HEK293 (cell line): Measurements from ENCODE around the gene C1orf35.

ENCODE experiments used
- CTCF ChIA-PET: fragments of 350-600 bp; formaldehyde crosslinking; extraction: SDS; loops from one replicate; lab custom pipeline; 2021; ENCODE audit warnings: antibody characterized with exemption; lab: Yijun Ruan, JAX
- POLR2A ChIA-PET: fragments of 300-600 bp; formaldehyde crosslinking; extraction: SDS; loops from one replicate; lab custom pipeline; 2020; ENCODE audit warnings: antibody characterized with exemption, inconsistent platforms; lab: Yijun Ruan, JAX
- H3K27ac ChIP-seq: fragments of 200-500 bp; sonication (Bioruptor generic); 2 replicates; pipeline ENCODE4 v1.5.1; 2014; ENCODE audit warnings: low read depth, low read length, control low read depth, inconsistent platforms; ENCODE audit errors: extremely low read depth
- H3K36me3 ChIP-seq, 2 experiments: fragments of 200-500 bp in 1 of 2; sonication (Bioruptor generic) in 1 of 2; 1 replicate in 1 of 2; 2 replicates in 1 of 2; pipeline ENCODE4 v1.5.1; 2014 to 2017; ENCODE audit warnings: inconsistent platforms in 2 of 2, low read length in 2 of 2; ENCODE audit not compliant: control insufficient read depth in 2 of 2, insufficient read depth in 1 of 2
- H3K4me1 ChIP-seq: fragments of 200-500 bp; sonication (Bioruptor generic); 2 replicates; pipeline ENCODE4 v1.5.1; 2014; ENCODE audit warnings: mild to moderate bottlenecking, low read length, inconsistent platforms; ENCODE audit not compliant: control insufficient read depth, insufficient read depth
- H3K4me3 ChIP-seq: 2 replicates; pipeline ENCODE4 v1.5.1; 2011; ENCODE audit warnings: low read depth, mild to moderate bottlenecking, control low read depth, low read length, moderate library complexity
- H3K9me3 ChIP-seq: fragments of 200-500 bp; sonication (Bioruptor generic); 2 replicates; pipeline ENCODE4 v1.5.1; 2014; ENCODE audit warnings: low read depth, low read length, inconsistent platforms; ENCODE audit not compliant: control insufficient read depth, insufficient read depth
- KLF1 ChIP-seq: fragments of 450-650 bp; formaldehyde crosslinking; IDR thresholded peaks from 2 replicates; pipeline ENCODE4 v1.5.1; 2016; ENCODE audit warnings: missing biosample characterization, missing genetic modification characterization
- SP2 ChIP-seq: fragments of 450-650 bp; formaldehyde crosslinking; IDR thresholded peaks from 2 replicates; pipeline ENCODE4 v1.5.1; 2016; ENCODE audit warnings: missing biosample characterization, missing genetic modification characterization
- YY1 ChIP-seq: fragments of 450-650 bp; formaldehyde crosslinking; IDR thresholded peaks from 2 replicates; pipeline ENCODE4 v1.5.1; 2018; ENCODE audit warnings: missing biosample characterization, missing genetic modification characterization
- ZIC2 ChIP-seq: fragments of 450-650 bp; formaldehyde crosslinking; IDR thresholded peaks from 2 replicates; pipeline ENCODE4 v1.5.1; 2016; ENCODE audit warnings: missing biosample characterization, missing genetic modification characterization
- ZNF214 ChIP-seq: fragments of 450-650 bp; formaldehyde crosslinking; IDR thresholded peaks from 2 replicates; pipeline ENCODE4 v1.5.1; 2017; ENCODE audit warnings: missing biosample characterization, mild to moderate bottlenecking, missing genetic modification characterization, borderline replicate concordance
- ZNF302 ChIP-seq: fragments of 450-650 bp; formaldehyde crosslinking; IDR thresholded peaks from 2 replicates; pipeline ENCODE4 v1.5.1; 2016; ENCODE audit warnings: missing biosample characterization, missing genetic modification characterization, low read depth
- ZNF501 ChIP-seq: fragments of 450-650 bp; formaldehyde crosslinking; IDR thresholded peaks from 2 replicates; pipeline ENCODE4 v1.5.1; 2016; ENCODE audit warnings: missing biosample characterization, missing genetic modification characterization
- ZNF561 ChIP-seq: fragments of 450-650 bp; IDR thresholded peaks from 2 replicates; pipeline ENCODE4 v1.5.1; 2018; ENCODE audit warnings: missing biosample characterization, missing genetic modification characterization, borderline replicate concordance
- ZSCAN16 ChIP-seq: fragments of 450-650 bp; formaldehyde crosslinking; IDR thresholded peaks from 2 replicates; pipeline ENCODE4 v1.5.1; 2016; ENCODE audit warnings: missing biosample characterization, missing genetic modification characterization
- ZXDB ChIP-seq: fragments of 450-650 bp; formaldehyde crosslinking; IDR thresholded peaks from 2 replicates; pipeline ENCODE4 v1.5.1; 2016; ENCODE audit warnings: missing biosample characterization, missing genetic modification characterization
- TF ChIP-seq, protein P1 (sequence below): fragments of 450-650 bp; formaldehyde crosslinking; optimal IDR thresholded peaks from 2 replicates; pipeline ENCODE3; 2016; ENCODE audit warnings: missing biosample characterization, mild to moderate bottlenecking, missing genetic modification characterization
- TF ChIP-seq, protein P2 (sequence below): fragments of 450-650 bp; formaldehyde crosslinking; IDR thresholded peaks from 2 replicates; pipeline ENCODE4 v1.5.1; 2016; ENCODE audit warnings: missing biosample characterization, missing genetic modification characterization
- TF ChIP-seq, protein P3 (sequence below): fragments of 450-650 bp; formaldehyde crosslinking; IDR thresholded peaks from 2 replicates; pipeline ENCODE4 v1.5.1; 2017; ENCODE audit warnings: missing biosample characterization, missing genetic modification characterization
- TF ChIP-seq, protein P4 (sequence below): fragments of 450-650 bp; formaldehyde crosslinking; IDR thresholded peaks from 2 replicates; pipeline ENCODE4 v1.5.1; 2016; ENCODE audit warnings: missing biosample characterization, missing genetic modification characterization, borderline replicate concordance

Gene C1orf35

DNA sequence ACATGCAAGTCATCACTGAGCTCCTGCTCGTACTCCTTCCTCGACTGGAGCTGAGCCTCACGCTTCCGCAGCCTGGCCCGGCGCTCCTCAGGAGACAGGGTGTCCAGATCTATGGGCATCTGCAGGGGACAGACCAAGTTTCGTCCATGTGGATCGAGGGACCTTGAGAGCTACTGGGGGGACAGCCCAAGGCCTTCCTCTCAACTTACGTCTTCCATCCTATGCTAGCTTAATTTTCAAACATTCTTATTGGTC lies 3.6 kb upstream of the C1orf35 start:
- CTCF ChIA-PET: interaction anchor here (1.0 to 9.9 kb wide), 3 partner anchors 24 to 107 kb away, joined by 3 to 57 read pairs (median 4); no protein-coding TSS in a partner anchor
- Histone ChIP-seq H3K4me3 (no peak overlapping the region), H3K27ac (no peak overlapping the region), H3K4me1 (peaks cover 3% of the 10 kb centered on the region; the same call in 1 of the 2 replicates), H3K9me3 (no peaks in the 10 kb centered on the region), H3K36me3 (peaks cover 6 to 33% of the 10 kb centered on the region in 2 experiments)
- TF ChIP-seq ZSCAN16 (tag by site-specific recombination) (no peak), ZNF214 (tag by site-specific recombination) (no peak)
- TF ChIP-seq, protein P1, sequence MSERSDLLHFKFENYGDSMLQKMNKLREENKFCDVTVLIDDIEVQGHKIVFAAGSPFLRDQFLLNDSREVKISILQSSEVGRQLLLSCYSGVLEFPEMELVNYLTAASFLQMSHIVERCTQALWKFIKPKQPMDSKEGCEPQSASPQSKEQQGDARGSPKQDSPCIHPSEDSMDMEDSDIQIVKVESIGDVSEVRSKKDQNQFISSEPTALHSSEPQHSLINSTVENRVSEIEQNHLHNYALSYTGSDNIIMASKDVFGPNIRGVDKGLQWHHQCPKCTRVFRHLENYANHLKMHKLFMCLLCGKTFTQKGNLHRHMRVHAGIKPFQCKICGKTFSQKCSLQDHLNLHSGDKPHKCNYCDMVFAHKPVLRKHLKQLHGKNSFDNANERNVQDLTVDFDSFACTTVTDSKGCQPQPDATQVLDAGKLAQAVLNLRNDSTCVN: no peak
- POLR2A ChIA-PET: interaction anchor here (0.6 to 3.4 kb wide), 4 partner anchors 16 to 381 kb away, joined by 3 to 15 read pairs (median 6); partner anchors contain the start of gene ARF1

DNA sequence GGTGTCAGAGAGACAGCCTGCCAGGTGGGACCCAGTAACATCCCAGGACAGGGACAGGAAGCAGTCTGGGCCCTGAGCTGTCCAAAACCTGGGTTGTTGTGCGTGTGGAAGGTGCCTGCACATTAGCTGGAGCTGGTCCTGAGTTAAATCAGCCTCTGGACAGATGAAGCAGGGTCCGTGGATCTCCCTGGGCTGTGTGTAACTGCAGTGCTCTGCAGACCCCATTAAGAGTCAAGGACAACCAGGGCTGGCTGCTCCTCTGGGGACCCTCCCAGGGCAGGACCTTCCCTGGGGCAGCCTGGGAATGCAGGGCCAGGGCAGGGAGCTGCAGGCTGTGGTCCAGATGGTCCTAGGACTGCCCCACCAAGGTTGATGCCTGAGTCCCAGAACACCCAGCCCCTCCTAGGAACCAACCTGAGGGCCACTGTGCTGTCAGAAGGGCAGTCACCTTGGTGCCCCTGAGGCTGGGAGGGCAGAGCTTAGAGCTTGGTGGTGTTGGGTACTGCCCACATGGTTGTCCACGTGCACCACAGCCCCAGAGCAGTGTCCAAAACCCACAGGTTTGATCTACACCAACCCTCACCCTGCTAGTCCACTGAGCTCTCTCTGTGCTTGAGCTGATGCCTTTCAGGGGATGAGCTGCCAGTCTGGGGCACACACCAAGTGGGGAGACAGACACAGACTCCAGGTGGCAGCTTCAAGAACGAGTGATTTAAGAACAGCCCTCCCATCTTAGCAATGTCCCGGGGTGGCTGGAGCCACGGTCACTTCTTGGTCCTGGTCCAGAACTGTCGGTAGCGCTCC lies 3.1 kb upstream of the C1orf35 start:
- ChIA-PET POLR2A (interaction anchor here (0.7 to 3.4 kb wide), 3 partner anchors 17 to 47 kb away, joined by 3 to 15 read pairs (median 5); partner anchors contain the start of gene ARF1), CTCF (interaction anchor here (1.0 to 9.9 kb wide), 3 partner anchors 25 to 107 kb away, joined by 3 to 57 read pairs (median 4); no protein-coding TSS in a partner anchor)
- Histone ChIP-seq H3K27ac (no peak overlapping the region), H3K4me3 (no peak overlapping the region)
- no peak for TF ChIP-seq ZXDB (tag by site-specific recombination)
- TF ChIP-seq, protein P2, sequence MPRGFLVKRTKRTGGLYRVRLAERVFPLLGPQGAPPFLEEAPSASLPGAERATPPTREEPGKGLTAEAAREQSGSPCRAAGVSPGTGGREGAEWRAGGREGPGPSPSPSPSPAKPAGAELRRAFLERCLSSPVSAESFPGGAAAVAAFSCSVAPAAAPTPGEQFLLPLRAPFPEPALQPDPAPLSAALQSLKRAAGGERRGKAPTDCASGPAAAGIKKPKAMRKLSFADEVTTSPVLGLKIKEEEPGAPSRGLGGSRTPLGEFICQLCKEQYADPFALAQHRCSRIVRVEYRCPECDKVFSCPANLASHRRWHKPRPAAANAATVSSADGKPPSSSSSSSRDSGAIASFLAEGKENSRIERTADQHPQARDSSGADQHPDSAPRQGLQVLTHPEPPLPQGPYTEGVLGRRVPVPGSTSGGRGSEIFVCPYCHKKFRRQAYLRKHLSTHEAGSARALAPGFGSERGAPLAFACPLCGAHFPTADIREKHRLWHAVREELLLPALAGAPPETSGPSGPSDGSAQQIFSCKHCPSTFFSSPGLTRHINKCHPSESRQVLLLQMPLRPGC (tag by site-specific recombination): no peak
- TF ChIP-seq, protein P3, sequence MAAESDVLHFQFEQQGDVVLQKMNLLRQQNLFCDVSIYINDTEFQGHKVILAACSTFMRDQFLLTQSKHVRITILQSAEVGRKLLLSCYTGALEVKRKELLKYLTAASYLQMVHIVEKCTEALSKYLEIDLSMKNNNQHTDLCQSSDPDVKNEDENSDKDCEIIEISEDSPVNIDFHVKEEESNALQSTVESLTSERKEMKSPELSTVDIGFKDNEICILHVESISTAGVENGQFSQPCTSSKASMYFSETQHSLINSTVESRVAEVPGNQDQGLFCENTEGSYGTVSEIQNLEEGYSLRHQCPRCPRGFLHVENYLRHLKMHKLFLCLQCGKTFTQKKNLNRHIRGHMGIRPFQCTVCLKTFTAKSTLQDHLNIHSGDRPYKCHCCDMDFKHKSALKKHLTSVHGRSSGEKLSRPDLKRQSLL: no peak
- no peak for TF ChIP-seq SP2 (tag by site-specific recombination)
- no peak for TF ChIP-seq ZNF501 (tag by site-specific recombination)
- TF ChIP-seq ZNF561: no peak
- TF ChIP-seq ZIC2 (tag by site-specific recombination): no peak
- no peak for TF ChIP-seq ZNF302
- TF ChIP-seq YY1: no peak
- TF ChIP-seq, protein P4, sequence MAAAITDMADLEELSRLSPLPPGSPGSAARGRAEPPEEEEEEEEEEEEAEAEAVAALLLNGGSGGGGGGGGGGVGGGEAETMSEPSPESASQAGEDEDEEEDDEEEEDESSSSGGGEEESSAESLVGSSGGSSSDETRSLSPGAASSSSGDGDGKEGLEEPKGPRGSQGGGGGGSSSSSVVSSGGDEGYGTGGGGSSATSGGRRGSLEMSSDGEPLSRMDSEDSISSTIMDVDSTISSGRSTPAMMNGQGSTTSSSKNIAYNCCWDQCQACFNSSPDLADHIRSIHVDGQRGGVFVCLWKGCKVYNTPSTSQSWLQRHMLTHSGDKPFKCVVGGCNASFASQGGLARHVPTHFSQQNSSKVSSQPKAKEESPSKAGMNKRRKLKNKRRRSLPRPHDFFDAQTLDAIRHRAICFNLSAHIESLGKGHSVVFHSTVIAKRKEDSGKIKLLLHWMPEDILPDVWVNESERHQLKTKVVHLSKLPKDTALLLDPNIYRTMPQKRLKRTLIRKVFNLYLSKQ (tag by site-specific recombination): no peak
- no peak for TF ChIP-seq KLF1 (tag by site-specific recombination)
- TF ChIP-seq, all 188 proteins: peak for 0
- Histone ChIP-seq H3K9me3 (no peaks in the 10 kb centered on the region), H3K4me1 (peaks cover 3% of the 10 kb centered on the region; the same call in 1 of the 2 replicates), H3K36me3 (peaks cover 6 to 37% of the 10 kb centered on the region in 2 experiments)
